K562 (cell line): ENCODE measurements around the gene PACRG. TPM values are rescaled to one million over a fixed set of nuclear protein-coding genes. Genes with fewer than 3 reads are reported as not detected.

Experiments
- ATAC-seq: fragments of 200-7000 bp; cut with Tn5 transposase; 3 replicates; pipeline ENCODE4 v1.9.1; 2020; ENCODE audit warnings: moderate library complexity
- BruUV-seq: library from RNA; stranded (reverse); fragments of 400-500 nt; replicated peaks from 2 replicates; lab custom pipeline; 2021; lab: Mats Ljungman, UMichigan
- CTCF ChIA-PET: fragments of 300-600 bp; formaldehyde crosslinking; extraction: SDS; loops from one replicate; lab custom pipeline; 2021; ENCODE audit warnings: low intra/inter-chr PET ratio; lab: Yijun Ruan, JAX
- POLR2A ChIA-PET: fragments of 300-600, 350-650 bp; sonication (Branson Sonifier 250); formaldehyde crosslinking; extraction: SDS; loops from one replicate; lab custom pipeline; 2021; ENCODE audit warnings: antibody characterized with exemption, inconsistent platforms; lab: Yijun Ruan, JAX
- DNase-seq, 4 experiments: peaks; one replicate each; pipeline versions ENCODE4 v3.0.0 to v3.0.0-alpha.2; 2011 to 2018; ENCODE audit warnings: low spot score in 3 of 4, mixed read lengths in 3 of 4; ENCODE audit errors: extremely low read depth in 1 of 4
- FAIRE-seq: peaks from 2 replicates; lab custom pipeline; 2011; peaks lifted over from hg19 to GRCh38; lab: Jason Lieb, UNC
- H2AFZ ChIP-seq: 2 replicates; pipeline ENCODE4 v1.6.0; 2011; ENCODE audit warnings: low read depth, low read length, control low read depth, inconsistent platforms
- H3K27ac ChIP-seq: fragments of 200-600 bp; 3 replicates; pipeline ENCODE4 v1.8.0; 2011; ENCODE audit warnings: low read depth, mild to moderate bottlenecking, control low read depth, inconsistent platforms, low read length, moderate library complexity, mixed read lengths; ENCODE audit errors: extremely low read depth
- H3K27me3 ChIP-seq, 2 experiments: fragments of 300-600 bp in 1 of 2; 2 replicates in 1 of 2; 3 replicates in 1 of 2; pipeline versions ENCODE4 v1.6.0 to v1.8.0; 2011; ENCODE audit warnings: inconsistent platforms in 2 of 2, low read length in 2 of 2, mild to moderate bottlenecking in 1 of 2, mixed read lengths in 1 of 2, moderate library complexity in 1 of 2; ENCODE audit not compliant: control insufficient read depth in 2 of 2, insufficient read depth in 2 of 2
- H3K36me3 ChIP-seq: fragments of 300-600 bp; 3 replicates; pipeline ENCODE4 v1.8.0; 2011; ENCODE audit warnings: mild to moderate bottlenecking, low read length, inconsistent platforms; ENCODE audit not compliant: control insufficient read depth, insufficient read depth
- H3K4me1 ChIP-seq, 2 experiments: fragments of 200-600 bp in 1 of 2; replicated peaks in 1 of 2; 2 replicates in 1 of 2; 3 replicates in 1 of 2; pipeline versions ENCODE4 v1.5.1 to v1.8.0; 2011; ENCODE audit warnings: inconsistent platforms in 2 of 2, low read length in 2 of 2, mild to moderate bottlenecking in 1 of 2, mixed read lengths in 1 of 2, moderate library complexity in 1 of 2; ENCODE audit not compliant: control insufficient read depth in 2 of 2, insufficient read depth in 2 of 2
- H3K4me2 ChIP-seq: 2 replicates; pipeline ENCODE4 v1.6.1; 2011; ENCODE audit warnings: low read length, control low read depth, inconsistent platforms, mixed read lengths; ENCODE audit not compliant: insufficient read depth
- H3K4me3 ChIP-seq: fragments of 200-600 bp; sonication (generic), shearing (Covaris generic); 2 replicates; pipeline ENCODE4 v1.5.1; 2016; ENCODE audit warnings: control low read depth, inconsistent platforms
- H3K79me2 ChIP-seq: fragments of 200-600 bp; 3 replicates; pipeline ENCODE4 v1.8.0; 2011; ENCODE audit warnings: low read length, inconsistent platforms; ENCODE audit not compliant: control insufficient read depth, insufficient read depth
- H3K9ac ChIP-seq, 2 experiments: 2 replicates each; pipeline versions ENCODE4 v1.6.0 to v1.6.1; 2011; ENCODE audit warnings: low read depth in 2 of 2, low read length in 2 of 2, control low read depth in 1 of 2, inconsistent platforms in 1 of 2, mild to moderate bottlenecking in 1 of 2, mixed read lengths in 1 of 2; ENCODE audit not compliant: insufficient read depth in 1 of 2
- H3K9me1 ChIP-seq: one replicate; pipeline ENCODE4 v1.6.0; 2011; ENCODE audit warnings: inconsistent platforms, mild to moderate bottlenecking, low read length, moderate library complexity; ENCODE audit not compliant: control insufficient read depth, insufficient read depth
- H3K9me3 ChIP-seq: replicated peaks from 2 replicates; pipeline ENCODE4 v1.5.1; 2011; ENCODE audit warnings: low read depth, low read length, inconsistent platforms; ENCODE audit not compliant: control insufficient read depth, insufficient read depth
- H4K20me1 ChIP-seq: replicated peaks from 2 replicates; pipeline ENCODE4 v1.6.1; 2011; ENCODE audit warnings: low read length, inconsistent platforms, mixed read lengths; ENCODE audit not compliant: control insufficient read depth, insufficient read depth
- DMBX1 ChIP-seq: fragments of 250-450 bp; sonication (Bioruptor Pico); IDR thresholded peaks from 2 replicates; pipeline ENCODE4 v1.8.0; 2022; ENCODE audit warnings: inconsistent platforms, mild to moderate bottlenecking, moderate library complexity, borderline replicate concordance
- ELK3 ChIP-seq: fragments of 450-650 bp; formaldehyde crosslinking; IDR thresholded peaks from 2 replicates; pipeline ENCODE4 v1.4.0; 2020; ENCODE audit warnings: mild to moderate bottlenecking
- MAX ChIP-seq: sonication (generic); formaldehyde crosslinking; IDR thresholded peaks from 2 replicates; pipeline ENCODE4 v1.9.0; 2022; ENCODE audit warnings: mild to moderate bottlenecking, missing genetic modification reagents
- MAZ ChIP-seq, 2 experiments: fragments of 450-650 bp in 1 of 2; sonication (generic) in 1 of 2; formaldehyde crosslinking; IDR thresholded peaks in 1 of 2; conservative IDR thresholded peaks in 1 of 2; 2 replicates each; pipeline versions ENCODE4 v1.4.0 to v1.5.0; 2020; ENCODE audit warnings: mild to moderate bottlenecking in 1 of 2, missing genetic modification reagents in 1 of 2
- NCOA4 ChIP-seq: fragments of 450-650 bp; IDR thresholded peaks from 2 replicates; pipeline ENCODE4 v1.6.1; 2018; ENCODE audit warnings: mild to moderate bottlenecking; ENCODE audit not compliant: partially characterized antibody
- POLR2AphosphoS2 ChIP-seq: IDR thresholded peaks from 2 replicates; pipeline ENCODE4 v1.6.1; 2012; ENCODE audit warnings: low read length, improper control_type of control experiment
- RCOR1 ChIP-seq, 2 experiments: IDR thresholded peaks; 2 replicates each; pipeline ENCODE4 v1.6.1; 2012; ENCODE audit warnings: low read depth in 2 of 2, low read length in 2 of 2, borderline replicate concordance in 1 of 2, improper control_type of control experiment in 1 of 2
- RERE ChIP-seq: sonication (generic); formaldehyde crosslinking; IDR thresholded peaks from 2 replicates; pipeline ENCODE4 v1.8.0; 2023; ENCODE audit warnings: missing genetic modification reagents, mild to moderate bottlenecking, borderline replicate concordance
- SAFB2 ChIP-seq: fragments of 200-400 bp; formaldehyde crosslinking; IDR thresholded peaks from 2 replicates; pipeline ENCODE4 v1.6.1; 2018; ENCODE audit warnings: borderline replicate concordance, low read length, low read depth, moderate library complexity; ENCODE audit not compliant: severe bottlenecking
- SMC3 ChIP-seq: conservative IDR thresholded peaks from 2 replicates; pipeline ENCODE4 v1.6.1; 2011; ENCODE audit warnings: low read depth, low read length, improper control_type of control experiment; ENCODE audit not compliant: insufficient read depth
- ZKSCAN8 ChIP-seq: fragments of 200-800 bp; sonication (Bioruptor generic); IDR thresholded peaks from 2 replicates; pipeline ENCODE4 v1.6.1; 2016; ENCODE audit warnings: missing genetic modification characterization, missing compliant biosample characterization
- ZNF639 ChIP-seq, 2 experiments: fragments of 200-800 bp in 1 of 2; sonication (Bioruptor generic) in 1 of 2; sonication (generic) in 1 of 2; formaldehyde crosslinking in 1 of 2; IDR thresholded peaks in 1 of 2; conservative IDR thresholded peaks in 1 of 2; 2 replicates each; pipeline versions ENCODE4 v1.5.0 to v1.6.1; 2016 to 2020; ENCODE audit warnings: missing compliant biosample characterization in 1 of 2, missing genetic modification characterization in 1 of 2, missing genetic modification reagents in 1 of 2
- WGBS: fragments of 100-300 bp; shearing (Covaris generic); methylation state at CpG from one replicate; pipeline ENCODE4 v1.1.6; 2016; ENCODE audit warnings: low coverage, mixed read lengths; ENCODE audit not compliant: insufficient coverage; ENCODE audit errors: missing lambda C conversion rate; 5-methylcytosine and 5-hydroxymethylcytosine counted together
- in situ Hi-C: fragments of 300-500 bp; cut with MboI; formaldehyde crosslinking; loops from 4 replicates; pipeline ENCODE4 v1.15.0; 2018; ENCODE audit warnings: inconsistent platforms, mixed read lengths
- intact Hi-C: fragments of 100-400 bp; cut with micrococcal nuclease; formaldehyde crosslinking; loops from 2 replicates; pipeline ENCODE4 v1.14.2; 2022
- polyA plus RNA-seq, 8 experiments: library from polyadenylated mRNA; depleted of rRNA in 4 of 8; stranded (reverse) in 5 of 8; unstranded in 3 of 8; fragments of >200 nt; fragmentation: Nextera tagmentation in 2 of 8; fragmentation: Illumina TruSeq in 1 of 8; extraction: Ambion mirVana in 2 of 8; extraction: Trizol in 1 of 8; gene quantifications; 2 replicates each; pipeline versions ENCODE4 v1.2.1 to v1.2.3, GENCODE V29; 2011 to 2014; ENCODE audit warnings: inconsistent platforms in 1 of 8, missing spikeins in 1 of 8
- total RNA-seq, 7 experiments: library from RNA; depleted of rRNA in 6 of 7; stranded (reverse); fragments of >200 nt in 6 of 7; fragmentation: Illumina TruSeq in 2 of 7; extraction: Trizol in 2 of 7; gene quantifications; 2 replicates each; pipeline versions ENCODE4 v1.2.1 to v1.2.3, GENCODE V29; 2011 to 2021; ENCODE audit warnings: low replicate concordance in 1 of 7

The PACRG gene
- total and polyA plus RNA-seq, 9 of the 15 experiments (the other 6 are each of a cell fraction or from before 2014, with no cell fraction given) = 0.04 TPM; not detected in 8

- BruUV-seq = no TSS peak
- Histone ChIP-seq H3K4me3 (no peak overlapping the region), H2AFZ (no peak overlapping the region), H3K27me3 (peaks cover 41 to 56% of the 10 kb centered on the region in 2 experiments), H3K4me2 (no peak overlapping the region), H3K9me1 (no peaks in the 10 kb centered on the region), H3K36me3 (no peaks in the 10 kb centered on the region), H3K79me2 (no peaks in the 10 kb centered on the region), H3K9me3 (no peaks in the 10 kb centered on the region), H3K27ac (no peak overlapping the region), H3K4me1 (peaks cover 0 to 3% of the 10 kb centered on the region in 2 experiments; a peak in 1 of 5 replicates), H4K20me1 (no peaks in the 10 kb centered on the region), H3K9ac (no peak overlapping the region)
- POLR2A ChIA-PET = interaction anchor here (0.8 kb wide), 1 partner anchor 9 kb away, joined by 3 read pairs; no protein-coding TSS in a partner anchor
- intact Hi-C loops = no loop called here
- 0% methylated on average over 5 of the region's 5 CpGs for WGBS
- no peak for ATAC-seq
- CTCF ChIA-PET = no interaction called here
- no peak for DNase-seq
- in situ Hi-C loops = no loop called here
- FAIRE-seq = no peak
- TF ChIP-seq RCOR1 (IDR thresholded peaks at IDR 0.05; ENCODE audit: borderline replicate concordance in 1 of 2, low read depth in 2 of 2, low read length in 2 of 2) (no peak), DMBX1 (CRISPR knock-in tag) (no peak), SAFB2 (no peak), ZKSCAN8 (CRISPR knock-in tag) (no peak), MAZ (CRISPR knock-in tag; conservative IDR thresholded peaks at IDR 0.05 in 1 of 2, IDR thresholded peaks at IDR 0.05 in 1 of 2) (no peak), SMC3 (no peak), RERE (CRISPR knock-in tag) (no peak), ELK3 (CRISPR knock-in tag) (no peak), MAX (no peak), ZNF639 (CRISPR knock-in tag; conservative IDR thresholded peaks at IDR 0.05 in 1 of 2, IDR thresholded peaks at IDR 0.05 in 1 of 2) (no peak), POLR2AphosphoS2 (no peak), NCOA4 (no peak)
These were observed 563.8 kb downstream of the PACRG start for GRCh38 chr6:163291622-163292021.
